NCI-H526 (cell line): ENCODE data around the gene TRIM15.
"Not testable (repeated sequence)": the region's sequence is repeated elsewhere in the genome, so short reads cannot be mapped to it uniquely, and the experiment has no call there.

Source experiments
- DNase-seq, 2 experiments: peaks; one replicate each; lab custom pipeline; 2025; lab: John Stamatoyannopoulos, UW

Gene TRIM15

DNA sequence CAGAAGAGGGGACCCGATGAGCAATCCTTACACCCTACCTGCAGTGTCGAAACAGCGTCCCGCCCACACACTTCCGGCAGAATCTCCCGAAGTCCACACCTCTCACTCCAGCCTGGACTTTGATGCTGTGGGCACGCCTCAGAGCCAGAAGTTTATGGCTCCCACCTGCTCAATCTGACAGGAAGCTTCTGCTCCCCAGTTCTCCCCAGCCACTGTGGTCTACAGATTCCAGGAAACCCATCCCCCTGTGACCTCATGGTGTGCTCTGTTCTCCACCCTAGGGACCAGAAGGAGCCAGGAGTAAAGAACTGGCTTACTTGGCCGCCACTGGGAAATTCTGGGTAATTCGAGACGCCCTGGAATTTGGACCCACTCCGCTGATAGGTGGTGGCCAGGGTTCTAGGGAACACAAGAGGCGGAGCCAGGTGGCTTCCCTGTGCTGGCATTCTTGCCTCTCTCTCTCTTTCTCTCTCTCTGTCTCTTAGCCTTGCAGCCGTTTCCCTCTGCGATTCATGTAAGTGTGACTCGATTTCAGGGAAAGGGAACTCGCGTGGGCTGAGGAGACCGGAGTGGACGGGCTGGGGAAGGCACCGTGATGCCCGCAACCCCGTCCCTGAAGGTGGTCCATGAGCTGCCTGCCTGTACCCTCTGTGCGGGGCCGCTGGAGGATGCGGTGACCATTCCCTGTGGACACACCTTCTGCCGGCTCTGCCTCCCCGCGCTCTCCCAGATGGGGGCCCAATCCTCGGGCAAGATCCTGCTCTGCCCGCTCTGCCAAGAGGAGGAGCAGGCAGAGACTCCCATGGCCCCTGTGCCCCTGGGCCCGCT lies at the start of gene TRIM15:
Gene TRIM15 (plus strand): TSS at position 457 of the 828 bp plus-strand sequence. CDS start 139 bp downstream, at position 596.
- peak; percentile 2 to 44 for DNase-seq

GRCh38 chr6:30113841-30114240 lies 49.5 kb upstream of the TRIM15 start:
- no peak for DNase-seq

- no peak for DNase-seq
These were observed 46.6 kb upstream of the TRIM15 start for GRCh38 chr6:30116724-30117123.

DNA sequence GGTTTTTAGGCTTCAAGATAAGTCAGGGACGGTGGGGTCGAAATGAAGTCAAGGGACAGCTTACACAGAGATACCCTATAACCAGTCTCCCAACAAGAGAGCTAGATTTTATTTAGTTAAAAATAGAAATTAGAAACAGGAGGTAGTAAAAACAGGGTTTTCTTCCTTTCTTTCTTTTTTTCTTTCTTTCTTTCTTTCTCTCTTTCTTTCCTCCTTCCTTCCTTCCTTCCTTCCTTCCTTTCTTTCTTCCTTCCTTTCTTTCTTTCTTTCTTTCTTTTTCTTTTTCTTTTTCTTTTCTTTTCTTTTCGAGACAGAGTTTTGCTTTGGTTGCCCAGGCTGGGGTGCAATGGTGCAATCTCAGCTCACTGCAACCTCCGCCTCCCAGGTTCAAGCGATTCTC lies 44.7 kb upstream of the TRIM15 start:
- DNase-seq: not testable (repeated sequence)

DNA sequence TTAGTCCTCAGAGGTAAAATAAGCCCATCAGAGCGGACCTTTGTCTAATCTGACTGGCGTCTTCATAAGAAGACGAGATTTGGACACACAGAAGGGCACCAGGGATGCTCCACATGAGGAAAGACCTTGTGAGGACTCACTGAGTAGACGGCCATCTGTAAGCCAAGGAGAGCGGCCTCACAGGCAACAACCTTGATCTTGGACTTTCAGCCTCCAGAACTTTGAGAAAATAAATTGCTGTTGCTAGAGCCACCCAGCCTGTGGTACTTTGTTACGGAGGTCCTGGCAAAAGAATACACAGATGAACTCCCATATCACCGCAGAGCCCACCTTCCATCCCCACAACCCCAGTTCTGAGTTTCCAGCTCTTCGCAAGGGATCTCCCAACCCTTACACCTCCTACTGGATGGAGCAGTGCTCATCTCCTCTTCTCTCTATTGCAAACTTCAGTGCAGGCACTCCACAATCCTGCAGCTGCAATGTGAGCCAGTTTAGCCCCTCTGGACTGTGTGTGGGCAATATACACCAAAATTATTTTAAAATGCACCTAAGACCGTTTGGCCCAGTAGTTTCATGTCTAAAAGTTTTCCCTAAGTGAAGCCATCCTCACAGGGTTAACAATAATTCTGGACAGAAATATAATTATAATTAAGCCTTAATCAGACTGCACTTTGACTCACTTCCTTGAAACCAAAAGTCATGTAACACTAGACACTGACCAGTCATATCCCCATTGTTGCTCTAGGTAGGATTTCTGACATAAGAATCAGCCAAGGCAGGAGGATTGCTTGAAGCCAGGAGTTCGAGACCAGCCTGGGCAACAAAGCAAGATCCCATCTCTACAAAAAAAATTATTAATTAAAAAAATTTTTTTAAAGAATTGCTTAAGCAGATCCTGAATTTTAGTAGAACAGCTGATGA lies 41.6 kb upstream of the TRIM15 start:
- DNase-seq: no peak

DNA sequence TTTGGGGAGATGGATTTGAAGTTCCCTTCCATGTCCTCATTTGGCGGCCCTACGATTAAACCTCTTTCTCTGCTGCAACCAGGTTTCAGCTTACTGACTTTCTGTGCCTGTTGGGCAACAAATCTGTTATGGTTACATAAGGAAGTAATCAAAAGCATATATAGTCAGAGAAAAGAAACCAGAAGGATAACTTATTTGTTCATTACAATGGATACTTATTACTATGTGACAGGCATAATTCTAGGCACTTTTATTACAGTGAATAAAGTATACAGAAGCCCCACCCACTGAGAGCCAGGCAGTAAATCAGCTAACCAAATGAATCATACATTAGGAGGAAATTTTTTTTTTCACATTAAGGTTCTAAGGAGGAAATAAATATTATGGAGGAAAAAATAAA lies 40.8 kb upstream of the TRIM15 start:
- DNase-seq: no peak

DNA sequence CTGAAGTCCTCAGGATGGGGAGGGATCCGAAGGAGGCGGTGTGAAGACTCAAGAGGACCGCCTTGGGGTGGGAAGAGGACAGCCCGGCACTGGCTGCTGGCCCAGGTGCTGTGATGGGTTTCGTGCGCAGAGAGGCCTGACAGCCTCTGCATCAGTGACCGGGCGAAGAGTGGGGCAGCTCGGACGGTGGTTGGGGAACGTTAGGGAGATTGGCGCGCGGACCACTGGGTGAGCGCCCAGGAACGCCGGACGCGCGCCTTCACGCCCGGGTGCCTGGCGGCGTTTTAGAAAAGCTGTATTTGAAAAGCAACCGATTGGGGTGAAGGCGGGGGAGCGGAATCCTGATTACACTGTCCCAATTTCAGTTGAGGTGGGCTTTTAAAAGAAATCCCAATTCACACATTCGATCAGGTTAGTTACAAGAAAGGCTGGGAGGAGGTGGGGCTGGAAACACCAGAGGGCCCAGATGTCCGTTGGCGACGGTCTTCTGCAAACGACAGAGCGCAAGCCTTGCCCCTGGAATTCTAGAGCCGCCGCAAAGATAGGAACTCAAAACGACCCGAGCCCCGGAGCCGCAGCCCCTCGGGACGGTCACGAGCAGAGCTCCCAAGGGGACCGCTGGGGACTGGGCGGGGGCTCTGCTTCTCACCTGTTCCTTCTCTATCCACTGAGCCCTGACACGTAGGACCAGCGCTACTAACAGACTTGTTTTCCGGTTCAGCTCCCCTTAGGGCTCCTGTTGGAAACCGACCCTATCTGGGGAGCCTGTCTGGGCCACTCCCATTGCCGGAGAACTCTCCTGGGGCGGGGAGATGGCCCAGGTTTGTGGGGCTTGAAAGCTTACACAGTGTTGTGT lies 35.9 kb upstream of the TRIM15 start:
- no peak for DNase-seq

DNA sequence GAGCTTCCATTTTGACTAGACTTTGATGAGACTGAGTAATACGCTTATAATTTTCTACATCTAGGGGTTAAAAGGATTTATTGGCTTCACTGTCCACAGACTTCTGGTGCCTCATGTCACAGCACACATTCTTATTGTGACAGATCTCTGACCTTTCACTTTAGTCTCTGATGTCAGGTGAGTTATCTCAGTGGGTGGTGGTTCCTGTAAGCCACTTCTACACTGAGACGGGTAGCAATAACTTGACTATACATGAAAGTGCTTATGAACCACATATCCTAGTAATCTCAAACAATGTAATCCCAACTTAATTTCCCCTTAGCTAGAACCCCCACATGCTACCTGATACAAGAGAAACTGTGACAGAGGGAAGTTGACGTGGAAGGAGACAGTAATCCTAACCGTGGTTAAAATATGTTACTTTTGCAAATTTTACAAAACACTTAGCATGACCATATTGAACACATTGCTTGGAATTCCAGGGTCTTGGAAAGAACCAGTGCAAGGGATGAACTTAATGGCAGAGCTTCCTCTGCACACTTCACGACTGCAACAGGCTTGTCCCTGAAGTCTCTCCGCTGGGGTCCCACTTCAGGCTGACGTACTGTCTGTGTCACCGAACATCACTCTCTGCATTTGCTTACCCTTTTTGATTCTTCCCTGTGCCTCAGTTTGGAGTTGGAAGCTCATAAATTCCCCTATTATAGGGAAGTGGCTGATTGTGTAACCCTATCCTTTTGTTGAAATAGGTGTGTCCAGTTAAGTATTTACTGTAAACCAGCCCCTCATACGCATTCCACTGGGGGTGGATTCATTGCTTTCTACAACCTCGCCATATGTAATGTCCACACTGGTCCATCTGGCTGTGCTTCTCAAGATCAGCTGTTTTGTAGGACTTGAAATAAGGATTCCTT lies 33.8 kb upstream of the TRIM15 start:
- no peak for DNase-seq

DNA sequence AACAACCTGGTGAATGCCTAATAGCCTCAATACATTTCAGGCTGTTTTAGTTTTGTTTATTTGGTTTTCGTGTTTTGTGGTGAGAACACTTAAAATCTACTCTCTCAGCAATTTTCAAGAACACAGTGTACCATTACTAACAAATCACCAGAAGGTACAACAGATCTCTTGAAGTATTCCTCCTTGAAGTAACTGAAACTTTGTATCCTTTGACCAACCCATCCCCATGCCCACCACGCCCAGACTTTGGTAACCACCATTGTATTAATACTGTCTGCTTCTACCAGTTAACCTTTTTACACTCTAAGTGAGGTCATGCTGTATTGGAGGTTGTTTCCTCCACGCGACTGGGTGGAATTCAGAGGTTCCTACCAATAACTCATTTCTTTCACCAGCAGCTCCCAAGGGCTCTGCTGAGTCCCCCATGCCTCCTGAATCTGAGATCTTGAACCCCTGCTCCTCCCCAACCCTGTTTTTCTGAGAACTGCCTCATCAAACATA lies 33.1 kb upstream of the TRIM15 start:
- DNase-seq: no peak

DNA sequence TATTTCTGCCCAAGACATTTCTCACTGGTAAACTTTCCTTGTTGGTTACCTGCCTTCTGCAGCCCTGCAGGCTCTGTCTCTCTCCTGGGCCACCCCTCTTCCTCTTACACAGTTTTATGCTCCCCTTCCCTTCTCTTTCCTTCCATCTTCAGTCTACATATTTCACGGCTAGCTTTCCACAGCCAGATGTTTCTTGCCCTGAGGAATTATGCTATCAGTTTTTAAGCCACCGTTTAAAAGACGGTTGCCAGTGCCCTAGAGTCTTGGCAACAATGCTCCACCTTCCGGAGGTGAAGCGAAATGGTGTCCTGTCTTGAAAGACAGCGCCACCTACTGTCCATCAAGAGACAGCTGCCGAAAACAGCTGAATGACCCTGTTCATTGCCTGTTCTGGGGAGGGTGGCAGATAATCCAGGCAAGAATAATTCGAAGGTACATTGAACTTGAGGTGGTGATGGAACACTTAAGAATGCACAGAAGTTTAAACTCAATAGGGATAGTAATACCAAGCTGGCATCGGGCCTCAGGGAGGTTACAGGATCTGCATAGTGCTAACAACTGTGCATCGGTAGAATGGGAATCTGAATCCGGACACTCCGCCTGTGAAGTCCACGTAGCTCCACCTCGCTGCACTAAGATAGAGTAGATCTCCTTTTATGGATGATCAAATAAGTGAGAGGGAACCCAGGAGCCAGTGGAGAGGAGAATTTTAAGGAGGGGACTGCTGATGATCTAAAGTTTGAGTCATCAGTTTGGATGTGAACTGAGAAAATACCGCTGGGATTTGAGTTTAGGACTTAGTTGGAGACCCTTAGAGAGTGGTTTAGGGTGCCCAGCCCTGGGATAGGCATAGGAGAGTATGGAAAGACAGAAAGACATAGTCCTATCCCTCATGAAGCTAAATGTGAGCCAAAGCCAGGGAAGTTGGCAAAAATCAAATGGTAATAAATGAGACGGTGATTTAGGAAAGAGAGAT lies 32.2 kb upstream of the TRIM15 start:
- DNase-seq: peak; percentile 67 to 83

GRCh38 chr6:30131947-30132497 lies 31.3 kb upstream of the TRIM15 start:
- DNase-seq: no peak

DNA sequence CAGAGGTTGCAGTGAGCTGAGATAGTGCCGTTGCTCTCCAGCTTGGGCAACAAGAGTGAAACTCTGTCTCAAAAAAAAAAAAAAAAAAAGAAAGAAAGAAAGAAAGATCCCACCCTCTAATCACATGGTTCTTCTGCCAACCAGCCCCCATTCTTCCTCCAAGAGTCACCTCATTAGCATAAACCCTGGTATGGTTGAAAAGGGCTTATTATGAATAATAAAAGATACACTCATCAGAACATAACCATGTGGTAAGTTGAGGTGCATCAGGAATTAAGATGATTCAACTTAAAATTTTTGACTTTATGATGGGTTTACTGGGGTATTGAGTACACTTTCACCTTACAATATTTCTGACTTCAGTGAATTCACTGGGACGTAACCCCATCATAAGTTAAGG lies 28.2 kb upstream of the TRIM15 start:
- no peak for DNase-seq

- DNase-seq: no peak
These were observed 27.6 kb upstream of the TRIM15 start, which contains the start of gene TRIM40 for GRCh38 chr6:30135757-30136156. Gene TRIM40, plus strand, starts transcription at chr6:30136140. Its CDS starts 897 bp downstream, at chr6:30137037.

DNA sequence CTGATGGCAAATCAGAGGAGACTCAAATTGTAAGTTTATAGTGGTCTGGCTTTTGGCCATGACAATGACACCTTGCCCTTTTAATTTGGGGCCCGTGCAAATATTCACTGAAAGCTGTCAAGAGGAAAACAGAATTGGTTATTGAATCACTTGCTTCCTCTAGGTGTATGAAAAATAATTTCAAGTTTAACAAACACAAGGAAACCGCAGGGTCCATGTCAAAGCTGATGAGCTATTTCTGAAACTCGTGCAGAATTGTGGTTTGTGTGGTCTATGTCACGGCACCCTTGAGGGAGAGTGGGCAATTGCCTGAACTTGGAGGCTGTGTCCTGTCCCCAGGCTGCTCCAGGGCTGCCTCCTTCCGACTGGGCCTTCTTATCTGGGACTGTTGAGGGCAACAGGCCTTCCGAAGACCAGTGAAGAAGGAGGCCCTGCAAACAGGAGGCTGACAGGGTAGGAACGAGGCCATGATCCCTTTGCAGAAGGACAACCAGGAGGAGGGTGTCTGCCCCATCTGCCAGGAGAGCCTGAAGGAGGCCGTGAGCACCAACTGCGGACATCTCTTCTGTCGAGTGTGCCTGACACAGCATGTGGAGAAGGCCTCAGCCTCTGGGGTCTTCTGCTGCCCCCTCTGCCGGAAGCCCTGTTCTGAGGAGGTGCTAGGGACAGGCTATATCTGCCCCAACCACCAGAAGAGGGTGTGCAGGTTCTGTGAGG lies 26.6 kb upstream of the TRIM15 start:
- no peak for DNase-seq

- DNase-seq: not testable (repeated sequence)
These were observed 23.1 kb upstream of the TRIM15 start for GRCh38 chr6:30140240-30140639.

GRCh38 chr6:30142665-30143064 lies 20.7 kb upstream of the TRIM15 start:
- DNase-seq: no peak

DNA sequence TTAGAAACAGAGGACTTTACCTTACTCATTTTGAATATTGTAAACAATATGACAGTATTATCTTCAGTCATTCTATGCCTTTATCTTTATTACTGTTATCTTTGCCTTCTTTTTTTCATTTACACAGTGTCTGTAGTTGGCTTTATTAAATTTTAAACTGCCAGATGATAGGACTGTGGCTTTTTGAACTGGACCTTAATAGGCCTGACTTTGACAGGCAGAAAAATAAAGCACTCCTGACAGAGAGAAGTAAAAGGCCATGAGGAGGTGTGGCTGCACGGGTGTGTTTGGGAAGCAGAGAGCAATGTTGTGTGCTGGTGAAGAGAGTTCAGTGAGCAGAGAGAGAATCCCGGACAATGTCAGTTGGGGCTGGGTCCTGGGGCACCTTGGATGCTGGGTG lies 19.6 kb upstream of the TRIM15 start:
- no peak for DNase-seq

DNA sequence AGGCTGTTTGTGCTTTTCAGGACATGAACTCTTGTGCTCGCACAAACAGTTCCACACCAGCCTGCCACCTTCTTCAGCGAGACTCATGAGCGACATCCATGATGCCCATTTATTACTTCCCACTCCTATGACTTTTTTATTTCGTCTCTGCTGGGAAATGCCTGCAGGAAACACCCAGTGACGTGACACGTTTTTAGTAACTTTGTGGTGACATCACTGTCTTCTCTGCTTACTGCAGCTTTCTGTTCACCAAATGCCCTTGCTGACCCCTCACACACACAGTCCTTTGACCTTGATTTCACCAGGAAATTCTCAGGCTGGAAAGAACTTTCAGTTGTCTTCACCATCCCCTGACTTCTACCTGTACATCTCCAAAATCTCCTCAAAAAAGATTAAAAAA lies 18.5 kb upstream of the TRIM15 start:
- DNase-seq: no peak
